GM19351 (cell line): Measurements from ENCODE around the gene CDC20B.
"Not testable (repeated sequence)": the region's sequence is repeated elsewhere in the genome, so short reads cannot be mapped to it uniquely, and the experiment has no call there.

Experiments used
- ATAC-seq: cut with Tn5 transposase; IDR thresholded peaks from one replicate; pipeline ENCODE4 v1.9.1; 2021; ENCODE audit warnings: mild to moderate bottlenecking, moderate library complexity; ENCODE audit not compliant: unreplicated experiment

CDC20B gene

GRCh38 chr5:55104946-55105701 is 67.9 kb downstream of the CDC20B start:
- ATAC-seq = no peak

GRCh38 chr5:55104036-55104772 is 68.8 kb downstream of the CDC20B start:
- no peak for ATAC-seq

- no peak for ATAC-seq
Measured at GRCh38 chr5:55102348-55102747, 70.6 kb downstream of the CDC20B start, which contains the start of gene GZMA. TSS of gene GZMA (plus strand) at chr5:55102646. CDS start at chr5:55102683, 37 bp downstream.

GRCh38 chr5:55101556-55102276 is 71.3 kb downstream of the CDC20B start:
- ATAC-seq = no peak

GRCh38 chr5:55101148-55101547 is 71.8 kb downstream of the CDC20B start:
- ATAC-seq = not testable (repeated sequence)

- ATAC-seq = no peak
Measured at GRCh38 chr5:55096861-55097260, 76.1 kb downstream of the CDC20B start.

- ATAC-seq = no peak
Measured at GRCh38 chr5:55096182-55096581, 76.8 kb downstream of the CDC20B start.

GRCh38 chr5:55091011-55091410 is 82.0 kb downstream of the CDC20B start:
- not testable (repeated sequence) for ATAC-seq

- not testable (repeated sequence) for ATAC-seq
Measured at GRCh38 chr5:55089301-55089700, 83.7 kb downstream of the CDC20B start.

GRCh38 chr5:55081541-55081940 is 91.4 kb downstream of the CDC20B start:
- ATAC-seq = no peak

- ATAC-seq = no peak
Measured at GRCh38 chr5:55073211-55073610, 99.8 kb downstream of the CDC20B start.

GRCh38 chr5:55072666-55073065 is 100.3 kb downstream of the CDC20B start:
- ATAC-seq = no peak

- no peak for ATAC-seq
Measured at GRCh38 chr5:55071413-55071812, 101.6 kb downstream of the CDC20B start.

- ATAC-seq = no peak
Measured at GRCh38 chr5:55070968-55071367, 102.0 kb downstream of the CDC20B start.

GRCh38 chr5:55066277-55066676 is 106.7 kb downstream of the CDC20B start:
- no peak for ATAC-seq

- ATAC-seq = no peak
Measured at GRCh38 chr5:55064523-55064922, 108.5 kb downstream of the CDC20B start.

GRCh38 chr5:55063899-55064298 is 109.1 kb downstream of the CDC20B start:
- no peak for ATAC-seq

- no peak for ATAC-seq
Measured at GRCh38 chr5:55063220-55063863, 109.6 kb downstream of the CDC20B start.
